ENCODE results near the gene SCN1B.

SCN1B gene

DNA sequence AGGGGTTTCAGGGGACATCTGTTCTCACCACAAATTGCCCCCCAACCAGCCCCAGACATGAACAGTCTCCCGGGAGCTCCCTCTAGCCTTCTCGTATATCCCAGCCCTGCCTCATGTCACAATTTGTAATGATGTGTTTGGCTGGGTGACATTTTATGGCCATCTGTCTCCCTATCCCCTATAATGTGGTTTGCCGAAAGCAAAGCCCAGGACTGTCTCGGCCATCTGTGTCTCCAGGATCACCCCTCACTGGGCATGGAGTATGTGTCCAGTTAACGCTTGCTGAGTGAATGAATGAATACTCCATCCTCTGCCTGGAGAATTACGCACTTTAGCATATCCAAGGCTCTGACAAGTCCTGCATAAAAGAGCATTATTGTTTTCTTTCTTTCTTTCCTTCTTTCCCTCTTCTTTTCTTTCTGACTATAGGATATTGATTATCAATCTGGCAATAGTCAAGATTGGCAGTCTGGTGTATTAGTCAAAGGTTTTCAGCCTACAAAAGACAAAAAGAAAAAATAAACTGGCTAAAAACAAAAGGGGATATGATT is 26.3 kb downstream of the SCN1B start:
- DNase-seq: no peak

DNA sequence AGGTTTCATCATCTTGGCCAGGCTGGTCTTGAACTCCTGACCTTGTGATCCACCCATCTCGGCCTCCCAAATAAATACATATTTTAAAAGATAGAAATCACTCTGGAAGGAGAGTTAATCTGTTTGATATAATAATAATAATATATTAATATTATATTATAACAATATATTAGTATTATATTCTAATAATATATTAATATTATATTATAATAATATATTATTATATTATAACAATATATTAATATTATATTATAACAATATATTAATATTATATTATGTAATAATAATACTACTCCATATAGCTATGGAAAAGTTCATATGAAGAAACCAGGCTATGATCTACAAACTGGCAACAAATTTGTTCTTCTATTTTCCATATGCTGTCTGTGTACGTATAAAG is 28.1 kb downstream of the SCN1B start:
- DNase-seq: no peak

DNA sequence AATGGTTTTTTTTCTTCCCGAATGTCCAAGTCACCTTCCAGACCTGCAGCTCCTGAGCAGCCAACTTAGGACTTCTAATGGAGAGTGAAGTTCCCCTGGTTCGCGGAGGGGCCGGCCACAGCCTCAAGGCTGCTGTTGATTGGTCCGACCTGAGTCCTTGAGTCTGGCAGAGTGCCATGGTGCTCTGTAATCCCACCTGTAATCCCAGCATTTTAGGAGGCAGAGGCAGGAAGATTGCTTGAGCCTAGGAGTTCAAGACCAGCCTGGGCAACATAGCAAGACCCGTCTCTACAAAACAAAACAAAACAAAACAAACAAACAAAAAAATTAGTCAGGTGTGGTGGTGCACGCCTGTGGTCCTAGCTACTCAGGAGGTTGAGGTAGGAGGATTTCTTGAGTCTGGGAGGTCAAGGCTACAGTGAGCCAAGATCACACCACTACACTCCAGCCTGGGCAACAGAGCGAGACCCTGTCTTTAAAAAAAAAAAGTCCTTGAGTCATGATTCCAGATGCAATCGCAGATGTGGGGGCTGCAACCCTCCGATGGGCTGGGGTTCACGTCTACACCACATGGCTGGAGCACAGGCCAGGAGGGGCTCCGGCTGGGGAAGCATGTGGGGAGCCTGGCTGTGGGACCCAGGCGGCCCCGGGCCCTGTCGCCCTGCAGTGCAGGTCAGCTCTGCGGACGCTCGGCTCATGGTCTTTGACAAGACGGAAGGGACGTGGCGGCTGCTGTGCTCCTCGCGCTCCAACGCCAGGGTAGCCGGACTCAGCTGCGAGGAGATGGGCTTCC is 28.9 kb downstream of the SCN1B start:
- no peak for DNase-seq

DNA sequence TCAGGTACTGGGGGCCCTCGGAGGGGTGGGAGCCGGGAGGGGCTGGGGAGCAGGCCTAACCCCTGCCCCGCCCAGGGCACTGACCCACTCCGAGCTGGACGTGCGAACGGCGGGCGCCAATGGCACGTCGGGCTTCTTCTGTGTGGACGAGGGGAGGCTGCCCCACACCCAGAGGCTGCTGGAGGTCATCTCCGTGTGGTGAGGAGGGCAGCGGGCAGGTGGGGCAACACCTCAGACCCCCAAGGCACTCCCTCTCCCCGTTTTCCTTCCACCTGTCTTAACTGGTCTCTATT is 29.5 kb downstream of the SCN1B start:
- no peak for DNase-seq

DNA sequence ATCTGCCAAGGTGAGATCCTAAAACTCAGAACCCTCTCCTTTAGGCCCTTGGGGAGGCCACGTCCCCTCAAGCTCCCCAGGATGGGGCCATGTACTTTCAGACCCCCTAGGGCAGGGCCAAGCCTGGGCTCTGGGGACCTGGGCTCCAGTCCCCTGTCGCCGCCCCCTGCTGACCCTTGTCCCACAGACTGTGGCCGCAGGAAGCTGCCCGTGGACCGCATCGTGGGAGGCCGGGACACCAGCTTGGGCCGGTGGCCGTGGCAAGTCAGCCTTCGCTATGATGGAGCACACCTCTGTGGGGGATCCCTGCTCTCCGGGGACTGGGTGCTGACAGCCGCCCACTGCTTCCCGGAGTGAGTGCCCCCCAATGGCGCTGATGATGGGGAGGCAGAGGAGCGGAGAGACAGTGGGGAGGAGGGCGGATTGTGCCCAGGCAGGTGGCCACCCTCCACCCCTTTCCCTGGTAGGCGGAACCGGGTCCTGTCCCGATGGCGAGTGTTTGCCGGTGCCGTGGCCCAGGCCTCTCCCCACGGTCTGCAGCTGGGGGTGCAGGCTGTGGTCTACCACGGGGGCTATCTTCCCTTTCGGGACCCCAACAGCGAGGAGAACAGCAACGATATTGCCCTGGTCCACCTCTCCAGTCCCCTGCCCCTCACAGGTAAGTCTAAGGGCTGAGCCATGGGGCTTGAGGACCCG is 30.0 kb downstream of the SCN1B start:
- DNase-seq: no peak

DNA sequence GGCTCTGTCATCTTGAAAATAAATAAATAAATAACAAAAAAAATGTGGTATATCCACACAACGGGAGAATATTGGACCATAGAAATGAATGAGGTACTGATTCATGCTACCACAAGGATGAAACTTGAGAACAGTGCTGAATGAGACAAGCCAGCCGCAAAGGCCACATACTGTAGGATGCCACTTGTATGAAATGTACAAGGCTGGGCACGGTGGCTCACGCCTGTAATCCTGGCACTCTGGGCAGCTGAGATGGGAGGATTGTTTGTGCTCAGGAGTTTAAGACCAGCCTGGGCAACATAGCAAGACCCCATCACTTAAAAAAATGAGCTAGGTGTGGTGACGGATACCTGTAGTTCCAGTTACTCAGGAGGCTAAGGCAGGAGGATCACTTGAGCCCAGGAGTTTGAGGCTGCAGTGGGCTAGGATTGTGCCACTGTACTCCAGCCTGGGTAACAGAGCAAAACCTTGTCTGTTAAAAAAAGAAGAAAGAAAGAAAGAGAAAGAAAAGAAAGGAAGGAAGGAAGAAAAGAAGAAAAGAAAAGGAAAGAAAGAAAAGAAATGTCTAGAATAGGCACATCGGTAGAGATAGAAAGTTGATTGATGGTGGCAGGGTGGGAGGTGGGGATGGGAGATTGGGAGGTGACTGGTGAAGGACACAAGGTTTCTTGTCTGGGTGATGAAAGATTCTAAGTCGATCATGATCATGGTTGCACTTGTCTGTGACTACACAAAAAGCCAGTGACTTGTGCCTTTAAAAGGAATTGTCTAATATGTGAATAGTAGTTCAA is 31.5 kb downstream of the SCN1B start:
- DNase-seq: no peak

DNA sequence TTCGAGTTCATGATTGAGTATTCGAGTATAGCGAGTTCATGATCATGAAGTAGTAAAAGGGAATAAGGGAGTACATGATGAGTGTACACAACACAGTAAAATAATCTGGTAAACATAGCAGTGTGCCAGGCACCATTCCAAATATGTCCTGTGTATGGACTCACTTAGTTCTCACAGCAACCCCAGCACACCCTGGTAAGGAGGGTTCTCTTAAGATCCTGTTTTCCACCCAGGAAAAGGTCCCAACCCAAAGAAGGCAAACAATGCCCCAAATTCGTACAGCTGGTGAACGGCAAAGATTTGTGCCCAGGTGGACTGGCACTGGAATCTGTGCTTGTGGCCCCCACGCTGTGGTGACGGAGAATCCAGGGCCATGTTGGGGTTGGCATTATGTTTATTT is 32.7 kb downstream of the SCN1B start:
- no peak for DNase-seq

DNA sequence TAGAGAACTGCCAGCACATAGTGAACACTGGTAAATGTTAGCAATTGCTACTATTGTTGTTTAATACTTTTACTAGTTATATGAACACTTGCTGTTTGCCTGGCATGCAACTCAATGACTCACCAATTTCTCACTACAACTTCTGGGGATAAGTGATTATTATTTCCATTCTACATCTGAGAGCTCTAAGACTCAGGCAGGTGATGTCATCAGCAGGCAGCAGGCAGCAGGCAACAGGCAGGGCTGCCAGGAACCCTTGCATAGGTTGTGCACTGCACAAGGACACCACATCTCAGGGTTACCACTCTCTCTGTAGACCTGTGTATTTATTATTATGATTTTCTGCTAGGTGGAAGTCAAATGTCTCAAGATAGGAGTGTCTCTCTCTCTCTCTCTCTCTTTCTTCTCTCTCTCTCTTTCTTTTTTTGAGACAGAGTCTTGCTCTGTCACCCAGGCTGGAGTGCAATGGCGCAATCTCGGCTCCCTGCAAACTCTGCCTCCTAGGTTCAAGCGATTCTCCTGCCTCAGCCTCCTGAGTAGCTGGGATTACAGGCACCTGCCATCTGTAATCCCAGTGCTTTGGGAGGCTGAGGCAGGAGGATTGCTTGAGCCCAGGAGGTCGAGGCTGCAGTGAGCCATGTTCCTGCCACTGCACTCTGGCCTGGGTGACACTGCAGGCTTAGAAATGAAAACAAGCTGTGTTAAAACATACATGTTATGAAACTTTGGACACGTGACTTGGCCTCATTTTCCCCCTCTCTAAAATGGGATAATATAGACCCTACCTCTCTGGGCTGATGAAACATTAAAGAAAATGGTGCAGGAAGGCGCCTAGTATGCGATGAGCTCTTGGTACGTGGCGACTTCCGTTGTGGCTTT is 33.9 kb downstream of the SCN1B start:
- DNase-seq: peak; percentile 70

DNA sequence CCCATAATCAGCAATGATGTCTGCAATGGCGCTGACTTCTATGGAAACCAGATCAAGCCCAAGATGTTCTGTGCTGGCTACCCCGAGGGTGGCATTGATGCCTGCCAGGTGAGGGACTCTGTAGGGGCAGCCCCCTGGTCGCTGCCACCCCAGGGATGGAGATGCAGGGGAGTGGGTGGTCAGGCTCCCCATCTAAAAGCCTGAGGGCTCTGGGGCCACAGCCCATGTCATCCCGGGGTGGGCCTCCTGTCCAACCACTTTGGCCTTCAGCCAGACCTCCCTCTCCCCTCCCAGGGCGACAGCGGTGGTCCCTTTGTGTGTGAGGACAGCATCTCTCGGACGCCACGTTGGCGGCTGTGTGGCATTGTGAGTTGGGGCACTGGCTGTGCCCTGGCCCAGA is 35.3 kb downstream of the SCN1B start:
- DNase-seq: no peak

DNA sequence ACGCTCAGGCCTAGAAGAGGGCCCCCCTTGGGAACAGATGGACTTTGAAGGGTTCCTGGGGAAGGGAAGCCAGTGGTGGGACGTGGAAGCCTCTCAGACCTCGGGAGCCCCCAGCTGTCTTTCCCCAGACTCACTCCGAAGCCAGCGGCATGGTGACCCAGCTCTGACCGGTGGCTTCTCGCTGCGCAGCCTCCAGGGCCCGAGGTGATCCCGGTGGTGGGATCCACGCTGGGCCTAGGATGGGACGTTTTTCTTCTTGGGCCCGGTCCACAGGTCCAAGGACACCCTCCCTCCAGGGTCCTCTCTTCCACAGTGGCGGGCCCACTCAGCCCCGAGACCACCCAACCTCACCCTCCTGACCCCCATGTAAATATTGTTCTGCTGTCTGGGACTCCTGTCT is 35.9 kb downstream of the SCN1B start:
- no peak for DNase-seq

DNA sequence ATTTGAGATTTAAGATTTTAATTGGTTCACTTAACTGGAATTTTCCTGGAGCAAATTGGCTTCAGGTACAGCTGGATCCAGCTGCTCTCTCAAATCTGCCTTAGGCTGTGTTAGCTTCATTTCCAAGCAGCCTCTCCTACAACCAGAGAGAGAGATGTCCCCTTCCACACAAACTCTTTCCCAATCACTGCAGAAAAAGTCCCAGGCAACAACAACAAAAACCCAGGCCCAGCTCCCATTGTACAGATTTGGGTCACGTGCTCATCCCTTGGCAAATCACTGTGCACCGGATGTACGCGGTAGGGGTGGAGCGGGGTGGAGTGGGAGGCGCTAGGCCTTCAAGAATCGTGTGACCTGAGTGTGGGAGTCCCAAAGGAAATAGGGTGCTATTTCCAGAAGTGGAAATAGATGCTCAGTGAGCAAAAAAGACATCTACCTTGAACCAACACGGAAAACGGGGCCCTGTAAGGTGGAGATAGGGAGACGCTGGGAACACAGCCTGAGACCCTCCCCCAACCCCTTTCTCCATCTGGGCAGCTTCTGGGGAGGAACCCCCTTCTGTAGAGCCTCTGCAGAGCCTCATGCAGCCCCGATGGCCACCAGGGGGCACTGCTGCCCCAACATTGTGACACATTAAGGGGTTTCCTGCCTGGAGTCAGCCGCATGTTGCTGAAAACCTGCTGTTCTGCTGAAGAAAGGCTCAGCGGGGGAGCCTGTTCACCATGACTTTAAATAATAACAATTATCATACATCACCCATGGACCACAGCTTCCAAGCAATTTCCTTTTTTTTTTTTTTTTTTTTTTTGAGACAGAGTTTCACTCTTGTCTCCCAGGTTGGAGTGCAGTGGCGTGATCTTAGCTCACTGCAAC is 36.7 kb downstream of the SCN1B start:
- DNase-seq: peak; percentile 81

DNA sequence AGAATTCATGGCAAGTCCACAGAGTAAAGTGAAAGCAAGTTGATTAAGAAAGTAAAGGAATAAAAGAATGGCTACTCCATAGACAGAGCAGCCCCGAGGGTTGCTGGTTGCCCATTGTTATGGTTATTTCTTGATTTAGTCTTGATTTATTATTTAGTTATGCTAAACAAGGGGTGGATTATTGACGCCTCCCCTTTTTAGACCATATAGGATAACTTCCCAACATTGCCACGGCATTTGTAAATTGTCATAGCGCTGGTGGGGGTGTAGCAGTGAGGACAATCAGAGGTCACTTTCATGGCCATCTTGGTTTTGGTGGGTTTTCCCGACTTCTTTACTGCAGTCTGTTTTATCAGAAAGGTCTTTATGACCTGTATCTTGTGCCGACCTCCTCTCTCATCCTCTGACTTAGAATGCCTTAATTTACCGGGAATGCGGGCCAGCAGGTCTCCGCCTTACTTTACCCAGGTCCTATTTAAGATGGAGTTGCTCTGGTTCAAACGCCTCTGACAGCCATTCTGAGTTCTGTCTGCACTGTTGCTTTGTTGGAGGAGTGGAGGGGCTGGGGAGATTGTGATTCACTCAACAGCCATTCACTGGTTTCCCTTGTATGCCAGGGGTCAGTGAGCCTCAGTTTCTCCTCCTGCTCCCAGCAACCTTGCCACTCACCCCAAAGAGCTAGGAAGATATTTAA is 38.8 kb downstream of the SCN1B start:
- no peak for DNase-seq

DNA sequence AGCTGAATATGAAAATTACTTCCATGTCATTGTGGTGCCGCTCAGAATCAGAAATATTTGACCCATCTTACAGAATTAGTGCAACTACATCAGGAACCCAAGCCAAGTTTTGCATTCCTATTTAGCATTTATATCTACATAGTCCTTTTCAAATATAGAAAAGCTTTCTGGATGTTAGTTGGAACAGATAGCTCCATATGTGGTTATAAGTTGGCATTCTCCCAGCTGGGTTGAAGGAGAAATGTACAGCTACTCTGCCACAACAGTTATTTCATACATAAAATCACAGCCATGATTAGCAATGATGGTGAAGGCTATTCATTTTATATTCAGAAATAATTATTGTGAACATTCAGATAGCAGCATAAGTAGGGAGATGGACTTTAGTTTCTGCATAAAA is 39.4 kb downstream of the SCN1B start:
- no peak for DNase-seq

DNA sequence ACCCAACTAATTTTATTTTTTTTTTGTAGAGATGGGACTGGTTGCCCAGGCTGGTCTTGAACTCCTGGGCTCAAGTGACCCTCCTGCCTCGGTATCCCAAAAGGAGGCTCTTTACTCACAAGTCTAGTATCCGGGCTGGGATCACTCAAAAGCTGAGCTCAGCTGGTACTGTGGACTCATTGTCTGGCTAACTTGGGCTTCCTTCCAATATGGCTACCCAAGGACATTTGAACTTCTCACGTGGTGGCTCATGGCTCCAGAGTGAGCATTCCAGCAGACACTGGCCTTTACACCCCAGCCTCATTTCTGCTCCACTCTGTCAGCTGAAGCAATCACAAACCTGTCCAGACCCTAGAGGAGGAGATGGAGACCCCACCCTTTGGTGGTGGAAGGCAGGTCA is 40.2 kb downstream of the SCN1B start:
- DNase-seq: no peak

DNA sequence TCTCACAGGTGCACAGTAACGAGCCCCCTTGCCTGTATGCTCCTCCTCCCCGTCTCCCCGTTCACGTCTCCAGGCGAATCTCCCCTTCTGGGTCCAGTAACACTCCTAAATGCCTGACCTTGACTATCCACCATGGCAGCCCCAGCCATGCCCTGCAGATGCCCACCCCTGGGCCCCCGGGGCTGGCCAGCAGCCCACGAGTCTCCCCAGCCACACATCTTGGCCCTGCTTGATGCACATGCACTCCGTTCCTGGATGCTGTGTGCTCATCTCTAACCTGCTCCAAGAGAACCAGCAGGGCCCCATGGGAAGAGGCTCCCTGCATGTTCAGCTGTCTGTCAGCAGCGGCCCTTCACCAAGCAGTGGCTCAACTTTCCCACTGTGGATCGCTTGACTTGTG is 43.2 kb downstream of the SCN1B start:
- no peak for DNase-seq

DNA sequence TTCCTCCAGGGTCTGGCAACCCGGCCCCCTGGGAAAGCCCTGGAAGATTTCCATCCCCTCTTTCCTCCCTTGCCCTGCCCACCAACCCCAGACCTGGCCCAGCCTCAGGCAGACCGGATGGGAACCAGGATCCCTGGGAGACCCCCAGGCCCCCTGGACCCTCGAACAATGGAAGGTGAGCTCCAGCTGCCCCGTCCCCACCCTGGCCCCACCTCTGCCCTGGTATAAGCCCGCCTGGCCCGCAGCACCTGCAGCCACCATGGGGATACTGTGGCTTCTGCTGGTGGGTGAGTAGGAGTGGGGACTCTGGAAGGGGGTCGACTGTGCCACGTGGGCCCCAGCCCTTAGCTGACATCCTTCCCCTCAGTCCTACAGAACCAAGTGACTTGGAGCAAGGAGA is 43.7 kb downstream of the SCN1B start:
- DNase-seq: no peak

DNA sequence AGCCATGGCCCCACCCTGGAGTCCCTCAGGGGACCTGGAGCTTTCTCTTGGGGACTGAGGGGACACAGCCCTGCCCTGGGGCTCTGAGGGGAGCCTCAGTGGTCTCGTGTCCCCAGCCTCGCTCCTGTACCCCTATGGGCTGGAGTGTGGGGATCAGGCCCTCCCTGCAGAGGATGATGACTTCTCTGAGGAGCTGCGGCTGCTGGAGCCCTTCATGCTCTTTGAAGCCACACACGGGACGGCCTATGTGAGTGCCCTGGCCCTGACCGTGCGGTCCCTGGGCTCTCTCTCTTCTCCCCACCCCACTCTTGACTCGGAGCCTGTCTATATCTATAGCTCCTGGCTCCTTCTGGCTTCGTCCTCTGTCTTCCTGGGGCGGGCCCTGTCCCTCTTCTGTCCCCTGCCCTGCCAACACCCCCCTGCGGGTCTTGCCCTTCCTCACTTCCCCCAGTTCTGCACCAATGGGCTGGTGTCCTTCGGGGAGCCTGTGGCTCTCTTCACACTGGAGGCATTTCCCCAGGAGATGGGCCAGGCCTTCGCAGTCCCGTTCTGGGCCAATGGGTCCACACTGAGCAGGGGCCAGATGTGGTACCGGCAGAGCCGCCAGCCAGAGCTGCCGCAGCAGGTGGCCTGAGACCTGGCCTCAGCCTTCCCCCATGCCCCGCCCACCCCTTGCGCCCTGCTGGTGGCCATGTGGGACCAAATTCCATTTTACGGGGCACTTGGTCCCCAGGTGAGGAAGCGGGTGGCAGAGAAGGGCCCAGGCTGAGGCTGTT is 44.3 kb downstream of the SCN1B start:
- DNase-seq: no peak

DNA sequence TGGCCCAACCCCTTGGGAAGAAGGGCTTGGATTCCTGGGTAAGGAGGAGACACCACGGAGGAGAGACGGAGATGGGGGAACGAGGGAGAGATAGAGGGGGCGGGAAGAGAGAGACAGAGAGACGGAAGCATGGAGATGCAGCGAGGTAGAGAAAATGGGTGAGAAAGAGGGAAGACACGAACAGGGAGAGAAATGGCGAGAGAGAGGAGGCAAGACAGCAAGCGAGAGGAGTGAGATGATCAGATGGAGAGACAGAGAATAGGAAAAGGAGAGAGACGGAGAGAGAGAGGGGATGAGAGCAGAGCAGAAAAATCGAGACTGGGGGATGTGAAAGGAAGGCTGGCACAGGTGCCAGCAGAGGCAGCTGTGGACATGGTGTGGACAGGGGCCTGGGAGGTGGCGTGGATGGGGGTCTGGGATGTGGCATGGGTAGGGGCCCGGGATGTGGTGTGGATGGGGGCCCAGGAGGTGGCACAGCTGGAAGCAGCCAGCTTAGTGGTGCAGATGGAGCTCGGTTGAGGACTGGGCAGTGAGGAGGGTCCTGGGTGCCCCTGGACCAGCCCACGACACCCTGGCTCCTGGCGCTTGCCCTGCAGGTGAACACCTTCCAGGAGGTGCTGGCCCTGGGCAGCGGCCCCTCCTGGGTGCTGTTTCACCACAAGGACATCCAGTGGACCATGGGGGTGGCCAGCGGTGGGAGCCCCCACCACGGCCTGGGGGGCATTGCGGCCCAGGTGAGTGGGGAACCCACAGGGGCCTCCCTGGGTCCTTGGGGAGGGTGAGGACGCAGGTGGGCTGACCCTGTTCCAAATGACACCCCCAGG is 45.1 kb downstream of the SCN1B start:
- no peak for DNase-seq

DNA sequence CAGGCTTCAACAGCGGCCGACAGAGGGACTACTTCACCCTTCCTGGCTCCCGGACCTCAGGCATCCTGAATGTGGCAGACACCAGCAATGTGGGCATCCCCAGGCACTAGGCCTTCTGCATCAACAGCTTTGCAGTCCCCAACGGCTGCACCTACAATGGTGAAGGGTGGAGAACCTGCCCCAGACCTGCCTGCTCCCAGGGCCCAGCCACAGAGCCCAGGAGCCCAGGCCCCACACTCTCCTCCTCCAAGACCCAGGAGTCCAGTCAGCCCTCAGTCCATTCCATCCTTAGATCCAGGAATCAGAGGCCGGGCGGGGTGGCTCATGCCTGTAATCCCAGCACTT is 45.7 kb downstream of the SCN1B start:
- no peak for DNase-seq

DNA sequence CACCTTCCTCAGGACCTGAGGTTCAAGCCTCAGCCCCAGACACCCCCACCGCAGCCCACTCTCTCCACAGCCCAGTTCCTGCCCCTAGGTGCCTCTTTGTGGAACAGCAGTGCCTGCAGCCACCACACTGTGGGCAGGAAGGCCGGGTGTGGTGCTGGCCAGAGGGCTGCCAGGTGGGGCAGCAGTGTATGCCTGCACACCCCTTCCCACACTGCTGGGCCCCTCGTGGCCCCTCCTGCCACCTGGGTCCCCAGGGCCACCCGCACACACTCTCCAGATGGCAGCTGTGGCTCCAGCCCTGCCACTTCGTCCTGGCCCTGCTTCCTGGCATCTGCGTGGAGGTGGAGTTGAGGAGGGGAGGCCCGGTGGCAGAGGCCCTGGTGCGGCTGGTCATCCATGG is 46.4 kb downstream of the SCN1B start:
- no peak for DNase-seq
